Activated naive CD4-positive, alpha-beta T cell treated with anti-CD3 and anti-CD28 coated beads for 36 hours (primary cell): ENCODE data around the gene PRR36. TPM values are rescaled to one million over a fixed set of nuclear protein-coding genes. Genes with fewer than 3 reads are reported as not detected.
"Not testable (repeated sequence)": the region's sequence is repeated elsewhere in the genome, so short reads cannot be mapped to it uniquely, and the experiment has no call there.

Experiments
- CTCF ChIA-PET: fragments of 350-600 bp; sonication (Branson Sonifier 250); formaldehyde crosslinking; loops from one replicate; lab custom pipeline; 2021; ENCODE audit warnings: antibody characterized with exemption; lab: Charles Lee
- DNase-seq: peaks from one replicate; pipeline ENCODE4 v3.0.0-alpha.2; 2020
- H3K27ac Mint-ChIP-seq: one replicate; pipeline ENCODE4 v1.8.0; 2021; ENCODE audit warnings: mild to moderate bottlenecking, mixed read lengths
- H3K27me3 Mint-ChIP-seq: one replicate; pipeline ENCODE4 v1.8.0; 2021; ENCODE audit warnings: low read depth, mixed read lengths
- H3K36me3 Mint-ChIP-seq: one replicate; pipeline ENCODE4 v1.8.0; 2021; ENCODE audit warnings: low read depth, mixed read lengths
- H3K4me1 Mint-ChIP-seq: one replicate; pipeline ENCODE4 v1.8.0; 2021; ENCODE audit warnings: low read depth, mixed read lengths
- H3K4me3 Mint-ChIP-seq: one replicate; pipeline ENCODE4 v1.8.0; 2021; ENCODE audit warnings: mild to moderate bottlenecking, moderate library complexity, mixed read lengths
- H3K9me3 Mint-ChIP-seq: one replicate; pipeline ENCODE4 v1.8.0; 2021; ENCODE audit warnings: mixed read lengths
- intact Hi-C: fragments of 100-400 bp; cut with micrococcal nuclease; formaldehyde crosslinking; loops from one replicate; pipeline ENCODE4 v1.15.1; 2023
- total RNA-seq, 2 experiments: library from RNA; stranded (reverse); gene quantifications; one replicate each; pipeline ENCODE4 v1.2.3, GENCODE V29; 2021

The PRR36 gene
- total RNA-seq, 2 experiments from 2014 or later: 0.07 to 0.12 TPM

GRCh38 chr19:7859087-7859486, 15.1 kb downstream of the PRR36 start:
- Mint-ChIP-seq H3K27me3 (peaks cover 16% of the 10 kb centered on the region), H3K4me1 (peaks cover 13% of the 10 kb centered on the region)
- H3K9me3 Mint-ChIP-seq, DNase-seq, H3K4me3 Mint-ChIP-seq, H3K36me3 Mint-ChIP-seq, intact Hi-C loops, H3K27ac Mint-ChIP-seq: not testable (repeated sequence)
- CTCF ChIA-PET: interaction anchor here (3.5 kb wide), 1 partner anchor 10 kb away, joined by 14 read pairs; no protein-coding TSS in a partner anchor

GRCh38 chr19:7858109-7858770, 15.9 kb downstream of the PRR36 start:
- H3K27ac Mint-ChIP-seq: no peak overlapping the region
- H3K27me3 Mint-ChIP-seq: peaks cover 11% of the 10 kb centered on the region
- CTCF ChIA-PET: interaction anchor here (0.6 to 3.5 kb wide), 2 partner anchors 11 to 346 kb away, joined by 6 to 14 read pairs; no protein-coding TSS in a partner anchor
- H3K36me3 Mint-ChIP-seq: peaks cover 1% of the 10 kb centered on the region
- DNase-seq: no peak
- intact Hi-C loops: no loop called here
- H3K9me3 Mint-ChIP-seq: no peaks in the 10 kb centered on the region
- peaks cover 10% of the 10 kb centered on the region for H3K4me1 Mint-ChIP-seq
- no peak overlapping the region for H3K4me3 Mint-ChIP-seq

- intact Hi-C loops: no loop called here
- Mint-ChIP-seq H3K4me3 (no peak overlapping the region), H3K27ac (no peak overlapping the region), H3K27me3 (peaks cover 11% of the 10 kb centered on the region), H3K4me1 (peaks cover 14% of the 10 kb centered on the region), H3K9me3 (no peaks in the 10 kb centered on the region), H3K36me3 (peaks cover 1% of the 10 kb centered on the region)
- CTCF ChIA-PET: interaction anchor here (0.6 to 3.5 kb wide), 2 partner anchors 11 to 346 kb away, joined by 6 to 14 read pairs; no protein-coding TSS in a partner anchor
- DNase-seq: no peak
Observed at GRCh38 chr19:7857727-7858108, 16.5 kb downstream of the PRR36 start.

- peaks cover 11% of the 10 kb centered on the region for H3K27me3 Mint-ChIP-seq
- CTCF ChIA-PET: interaction anchor here (0.6 to 3.5 kb wide), 2 partner anchors 12 to 347 kb away, joined by 6 to 14 read pairs; no protein-coding TSS in a partner anchor
- H3K9me3 Mint-ChIP-seq: no peaks in the 10 kb centered on the region
- intact Hi-C loops: no loop called here
- H3K27ac Mint-ChIP-seq: no peak overlapping the region
- DNase-seq: no peak
- no peak overlapping the region for H3K4me3 Mint-ChIP-seq
- peaks cover 11% of the 10 kb centered on the region for H3K4me1 Mint-ChIP-seq
- H3K36me3 Mint-ChIP-seq: peaks cover 1% of the 10 kb centered on the region
Observed at GRCh38 chr19:7856679-7857663, 17.2 kb downstream of the PRR36 start.

GRCh38 chr19:7856109-7856591, 18.0 kb downstream of the PRR36 start:
- Mint-ChIP-seq H3K36me3 (peaks cover 1% of the 10 kb centered on the region), H3K27me3 (peaks cover 5% of the 10 kb centered on the region), H3K27ac (no peak overlapping the region), H3K9me3 (no peaks in the 10 kb centered on the region), H3K4me1 (peaks cover 5% of the 10 kb centered on the region), H3K4me3 (no peak overlapping the region)
- intact Hi-C loops: no loop called here
- no peak for DNase-seq
- CTCF ChIA-PET: no interaction called here

GRCh38 chr19:7855426-7856108, 18.6 kb downstream of the PRR36 start:
- peaks cover 1% of the 10 kb centered on the region for H3K36me3 Mint-ChIP-seq
- CTCF ChIA-PET: no interaction called here
- intact Hi-C loops: no loop called here

GRCh38 chr19:7853770-7854128, 20.4 kb downstream of the PRR36 start:
- Mint-ChIP-seq H3K4me1 (peaks cover 5% of the 10 kb centered on the region), H3K9me3 (no peaks in the 10 kb centered on the region), H3K27ac (no peak overlapping the region), H3K36me3 (peaks cover 1% of the 10 kb centered on the region), H3K27me3 (peaks cover 3% of the 10 kb centered on the region), H3K4me3 (no peak overlapping the region)
- intact Hi-C loops: loop anchor here (1.0 to 2.0 kb wide), 3 partner anchors 50 to 72 kb away; partner anchors contain the start of genes MAP2K7 and SNAPC2
- CTCF ChIA-PET: interaction anchor here (0.7 to 2.0 kb wide), 5 partner anchors 15 to 67 kb away, joined by 3 to 8 read pairs (median 4); partner anchors contain the start of gene SNAPC2
- no peak for DNase-seq

More at GRCh38 chr19:7855426-7856108, 18.6 kb downstream of the PRR36 start:
- Mint-ChIP-seq H3K9me3 (no peaks in the 10 kb centered on the region), H3K4me3 (no peak overlapping the region), H3K4me1 (peaks cover 5% of the 10 kb centered on the region), H3K27ac (no peak overlapping the region), H3K27me3 (peaks cover 3% of the 10 kb centered on the region)
- DNase-seq: no peak

- Mint-ChIP-seq H3K36me3 (peaks cover 1% of the 10 kb centered on the region), H3K4me3 (no peak overlapping the region), H3K27me3 (no peaks in the 10 kb centered on the region), H3K27ac (no peak overlapping the region), H3K9me3 (no peaks in the 10 kb centered on the region), H3K4me1 (peaks cover 5% of the 10 kb centered on the region)
- DNase-seq: peak; percentile 70
- CTCF ChIA-PET: interaction anchor here (0.7 to 2.2 kb wide), 12 partner anchors 8 to 131 kb away, joined by 3 to 11 read pairs (median 4); partner anchors contain the start of genes MAP2K7 and SNAPC2
- intact Hi-C loops: loop anchor here (1.0 to 2.0 kb wide), 3 partner anchors 50 to 72 kb away; partner anchors contain the start of genes MAP2K7 and SNAPC2
Observed at GRCh38 chr19:7852851-7853769, 21.1 kb downstream of the PRR36 start.

- CTCF ChIA-PET: interaction anchor here (0.6 to 2.2 kb wide), 11 partner anchors 10 to 750 kb away, joined by 3 to 11 read pairs (median 4); partner anchors contain the start of gene MAP2K7
- Mint-ChIP-seq H3K27ac (no peak overlapping the region), H3K4me1 (peaks cover 5% of the 10 kb centered on the region), H3K4me3 (no peak overlapping the region), H3K36me3 (peaks cover 1% of the 10 kb centered on the region), H3K27me3 (no peaks in the 10 kb centered on the region), H3K9me3 (no peaks in the 10 kb centered on the region)
- intact Hi-C loops: loop anchor here (2.0 kb wide), 1 partner anchor 69 kb away; the partner anchor contains the start of gene SNAPC2
- no peak for DNase-seq
Observed at GRCh38 chr19:7851623-7852500, 22.3 kb downstream of the PRR36 start.

GRCh38 chr19:7850945-7851622, 23.1 kb downstream of the PRR36 start:
- Mint-ChIP-seq H3K27me3 (no peaks in the 10 kb centered on the region), H3K9me3 (no peaks in the 10 kb centered on the region), H3K36me3 (peaks cover 1% of the 10 kb centered on the region), H3K4me3 (no peak overlapping the region), H3K27ac (no peak overlapping the region), H3K4me1 (peaks cover 5% of the 10 kb centered on the region)
- CTCF ChIA-PET: interaction anchor here (1.4 to 2.2 kb wide), 2 partner anchors 11 to 18 kb away, joined by 5 to 11 read pairs; no protein-coding TSS in a partner anchor
- intact Hi-C loops: no loop called here
- DNase-seq: no peak
